GM19438 (cell line): ENCODE data around the gene SPTBN2.
A peak's percentile ranks its signal among the peaks of the same experiment; 100 is the strongest.
"Not testable (repeated sequence)": the region's sequence is repeated elsewhere in the genome, so short reads cannot be mapped to it uniquely, and the experiment has no call there.

ENCODE experiments used
- ATAC-seq: cut with Tn5 transposase; IDR thresholded peaks from one replicate; pipeline ENCODE4 v1.9.1; 2021; ENCODE audit warnings: low read depth; ENCODE audit not compliant: unreplicated experiment

Gene SPTBN2

GRCh38 chr11:66646828-66647227 lies 82.2 kb downstream of the SPTBN2 start:
- no peak for ATAC-seq

GRCh38 chr11:66643745-66644437 lies 85.1 kb downstream of the SPTBN2 start:
- ATAC-seq = no peak

DNA sequence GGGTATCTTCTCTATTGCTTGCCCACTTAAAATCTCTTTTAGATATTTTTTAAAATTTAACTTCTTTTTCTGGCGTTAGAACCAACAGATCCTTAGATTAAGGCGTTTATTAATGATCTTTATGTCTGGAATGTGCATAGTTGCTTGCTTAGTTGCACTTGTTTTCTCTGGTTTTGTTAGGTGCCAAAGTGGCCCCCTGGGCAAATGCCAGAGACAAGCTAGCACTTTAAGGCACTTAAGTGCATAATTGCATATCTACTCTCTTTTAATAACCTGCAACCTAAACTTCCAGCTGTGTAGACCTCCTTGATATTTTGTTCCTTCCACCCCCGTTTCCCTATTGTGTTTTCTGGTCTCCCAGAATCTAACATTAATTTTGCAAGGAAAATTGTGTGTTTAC lies 87.2 kb downstream of the SPTBN2 start:
- ATAC-seq = no peak

- ATAC-seq = not testable (repeated sequence)
Observed at GRCh38 chr11:66639814-66640340, 89.1 kb downstream of the SPTBN2 start.

GRCh38 chr11:66639066-66639813 lies 89.8 kb downstream of the SPTBN2 start:
- no peak for ATAC-seq

DNA sequence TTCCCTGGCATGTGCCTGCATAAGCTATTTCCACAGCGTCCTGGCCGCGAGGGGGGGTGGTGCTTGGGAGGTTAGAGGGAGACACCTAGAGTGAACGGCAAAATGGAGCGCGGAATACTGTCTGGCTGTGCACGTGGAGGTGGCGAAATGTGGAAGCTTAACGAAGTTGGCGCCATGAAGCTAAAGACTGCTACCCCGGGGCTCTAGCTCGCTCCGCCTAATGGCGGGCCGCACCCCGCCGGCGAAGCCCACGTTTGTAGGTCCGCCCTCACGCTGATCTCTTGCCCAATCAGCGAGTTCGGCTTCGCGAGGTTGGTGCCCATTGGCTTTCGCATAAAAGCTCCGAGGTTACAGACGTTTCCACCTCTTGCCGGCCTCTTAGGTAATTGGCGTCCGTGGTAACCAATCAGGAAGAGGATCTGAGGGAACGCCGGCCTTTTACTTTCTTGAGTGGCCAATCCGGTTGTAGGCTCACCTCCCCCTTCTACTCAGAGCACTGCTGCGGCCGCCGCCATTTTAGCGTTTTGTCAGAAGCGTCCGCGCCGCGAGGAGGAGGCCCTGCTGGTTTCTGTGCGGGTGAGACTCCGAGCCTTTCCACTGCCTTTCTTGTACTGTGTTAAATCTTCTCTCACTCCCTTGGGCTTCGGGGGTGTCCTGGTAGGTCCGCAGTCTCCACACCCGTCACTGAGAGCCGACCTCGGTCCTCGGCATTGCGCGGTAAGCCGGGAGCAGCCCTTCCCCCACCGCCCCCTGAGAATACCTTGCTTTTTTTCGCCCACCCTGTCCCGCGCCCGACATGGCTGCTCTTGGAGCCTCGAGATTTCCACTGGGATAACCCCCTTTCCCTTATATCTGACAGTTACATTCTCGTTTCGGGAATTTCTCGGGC lies 90.6 kb downstream of the SPTBN2 start, which contains the start of gene RBM4:
TSS of gene RBM4 (plus strand) at position 527 of the 889 bp plus-strand sequence. CDS start 1,009 bp downstream, outside the sequence.
- peak; percentile 90 for ATAC-seq

DNA sequence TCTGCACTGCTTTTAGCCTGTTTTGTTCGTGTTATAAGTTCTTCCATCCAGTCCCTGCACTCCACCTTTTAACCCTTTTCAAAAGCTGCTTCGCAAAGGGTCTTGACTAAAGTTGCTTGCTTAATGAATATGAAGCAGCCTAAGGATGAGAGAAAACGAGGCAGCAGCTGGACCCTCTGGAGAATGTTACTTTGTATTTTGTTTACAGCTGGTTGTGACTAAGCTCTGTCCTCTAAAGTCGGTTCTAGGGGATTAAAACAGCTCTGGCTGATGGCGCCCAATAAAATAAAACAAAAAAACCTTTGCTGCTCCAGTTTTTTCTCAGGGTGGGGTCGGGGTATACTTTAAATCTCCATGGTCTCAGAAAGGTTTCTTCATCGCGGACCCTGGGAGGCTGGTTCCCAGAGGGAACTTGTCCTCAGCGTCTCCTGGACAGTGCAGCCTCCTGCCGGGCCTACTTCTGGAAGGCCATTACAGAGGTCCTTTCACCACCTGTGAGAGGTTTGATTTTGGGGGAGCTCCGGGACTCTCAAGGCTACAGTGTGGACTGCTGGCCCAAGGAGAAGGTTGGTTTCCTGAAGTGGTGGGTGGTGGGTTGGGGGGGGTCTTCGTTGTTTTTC lies 91.3 kb downstream of the SPTBN2 start:
- no peak for ATAC-seq

- no peak for ATAC-seq
Observed at GRCh38 chr11:66636411-66636810, 92.6 kb downstream of the SPTBN2 start.
